Stimulated activated CD4-positive, alpha-beta T cell treated with anti-CD3 and anti-CD28 coated beads, TNF-alpha, amount 100 ng/mL, for 4 hours (primary cell): Measurements from ENCODE around the gene USP36.
"Not testable (repeated sequence)": the region's sequence is repeated elsewhere in the genome, so short reads cannot be mapped to it uniquely, and the experiment has no call there.

Experiments used
- DNase-seq, 3 experiments: peaks; one replicate each; pipeline ENCODE4 v3.0.0-alpha.2; 2020; ENCODE audit warnings: low read depth in 3 of 3

Gene USP36

GRCh38 chr17:78791840-78792709, 48.5 kb downstream of the USP36 start:
- DNase-seq: no peak

DNA sequence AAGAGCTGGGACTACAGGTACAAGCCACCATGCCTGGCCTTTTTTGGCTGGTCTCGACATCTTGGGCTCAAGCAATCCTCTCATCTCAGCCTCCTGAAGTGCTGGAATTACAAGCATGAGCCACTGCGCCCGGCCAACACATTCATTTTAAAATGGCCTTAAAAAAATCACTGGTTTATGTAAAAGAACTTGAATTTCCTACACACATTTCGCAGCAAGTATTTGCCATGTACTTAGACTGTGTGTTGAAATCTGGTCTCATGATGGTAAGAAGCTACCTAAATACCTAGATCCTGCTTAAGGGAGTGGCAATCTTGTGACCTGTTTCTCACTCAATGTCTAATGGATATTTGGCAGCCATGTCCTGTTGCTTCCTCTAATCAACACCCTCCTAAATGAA, 50.1 kb downstream of the USP36 start:
- DNase-seq: no peak

- no peak for DNase-seq
Observed at GRCh38 chr17:78789663-78790181, 50.9 kb downstream of the USP36 start.

GRCh38 chr17:78789149-78789662, 51.4 kb downstream of the USP36 start:
- DNase-seq: no peak

DNA sequence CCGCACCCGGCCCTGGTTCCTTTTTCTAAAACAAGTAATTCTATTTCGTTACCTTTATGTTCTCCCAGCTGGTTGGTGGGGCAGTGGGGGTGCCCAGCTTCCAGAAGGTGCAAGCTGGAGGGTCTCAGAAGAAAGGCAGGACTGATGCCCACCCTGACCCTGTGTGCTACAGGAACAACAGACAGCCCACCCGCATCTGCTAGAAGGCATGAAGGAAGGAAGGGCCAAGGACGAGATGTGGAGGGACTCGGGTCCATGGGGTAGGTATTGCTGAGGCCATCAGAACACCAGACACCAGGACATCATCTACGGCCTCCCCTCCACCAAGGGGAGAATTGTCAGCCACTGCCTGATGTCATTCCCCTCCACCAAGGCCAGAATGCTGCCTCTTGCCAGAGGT, 52.2 kb downstream of the USP36 start:
- DNase-seq: no peak

GRCh38 chr17:78787444-78787843, 53.2 kb downstream of the USP36 start:
- no peak for DNase-seq

DNA sequence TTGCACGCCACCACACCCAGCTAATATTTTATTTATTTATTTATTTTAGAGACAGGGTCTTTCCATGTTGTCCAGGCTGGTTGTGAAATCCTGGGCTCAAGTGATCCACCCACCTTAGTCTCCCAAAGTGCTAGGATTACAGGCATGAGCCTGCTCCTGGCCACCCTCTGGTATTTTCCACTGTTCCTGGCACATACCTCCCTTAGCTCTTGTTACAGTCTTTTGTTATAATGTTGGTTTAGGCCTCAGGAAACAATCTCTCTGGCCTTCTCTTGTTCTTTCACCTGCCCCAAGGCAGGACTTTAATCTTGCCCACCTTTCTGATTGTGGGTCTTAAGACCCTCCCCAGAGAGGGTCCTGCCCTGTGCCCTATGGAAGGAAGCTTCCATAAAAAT, 55.0 kb downstream of the USP36 start:
- no peak for DNase-seq

GRCh38 chr17:78785011-78785662, 55.5 kb downstream of the USP36 start:
- DNase-seq: no peak

GRCh38 chr17:78784352-78784751, 56.3 kb downstream of the USP36 start:
- no peak for DNase-seq

GRCh38 chr17:78783711-78784324, 56.8 kb downstream of the USP36 start:
- no peak for DNase-seq

GRCh38 chr17:78781893-78782304, 58.7 kb downstream of the USP36 start, which contains the start of gene CYTH1:
Gene CYTH1 (minus strand): TSS chr17:78782273. CDS start chr17:78782223, 50 bp downstream.
- DNase-seq: no peak

DNA sequence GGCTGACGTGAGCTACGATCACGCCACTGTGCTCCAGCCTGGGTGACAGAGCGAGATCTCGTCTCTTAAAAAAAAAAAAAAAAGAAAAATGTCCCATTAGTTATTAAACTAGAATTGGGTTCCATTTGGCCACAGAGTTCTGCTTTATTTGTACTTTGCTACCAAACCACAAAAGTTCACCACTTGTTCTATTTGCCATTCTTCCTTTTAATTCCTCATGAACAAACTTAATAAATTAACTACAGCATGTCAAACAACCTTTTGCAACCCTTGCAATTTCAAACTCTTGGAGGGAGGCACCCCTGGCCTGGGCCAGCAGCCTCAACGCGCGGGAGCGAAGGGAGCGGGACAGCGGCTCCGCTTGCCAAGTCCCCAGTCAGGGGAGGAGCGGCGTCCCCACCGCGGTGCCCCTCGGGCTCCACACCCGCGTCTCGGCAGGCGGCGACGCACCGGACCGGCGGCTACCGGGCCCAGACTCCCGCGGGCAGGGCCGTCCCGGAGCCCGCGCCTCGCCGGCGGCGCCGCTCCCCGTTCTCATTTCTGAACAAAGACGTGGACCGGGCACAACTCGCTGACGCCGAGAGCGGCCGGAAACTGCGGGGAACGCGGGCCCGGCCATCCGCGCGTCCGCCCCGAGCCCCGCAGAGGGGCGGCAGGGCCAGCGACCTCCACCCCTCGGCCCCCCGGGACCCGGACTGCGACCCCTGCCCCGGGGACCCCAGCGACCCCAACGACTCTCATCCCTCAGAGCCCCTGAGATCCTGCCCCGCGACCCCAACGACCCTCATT, 59.3 kb downstream of the USP36 start:
- no peak for DNase-seq

DNA sequence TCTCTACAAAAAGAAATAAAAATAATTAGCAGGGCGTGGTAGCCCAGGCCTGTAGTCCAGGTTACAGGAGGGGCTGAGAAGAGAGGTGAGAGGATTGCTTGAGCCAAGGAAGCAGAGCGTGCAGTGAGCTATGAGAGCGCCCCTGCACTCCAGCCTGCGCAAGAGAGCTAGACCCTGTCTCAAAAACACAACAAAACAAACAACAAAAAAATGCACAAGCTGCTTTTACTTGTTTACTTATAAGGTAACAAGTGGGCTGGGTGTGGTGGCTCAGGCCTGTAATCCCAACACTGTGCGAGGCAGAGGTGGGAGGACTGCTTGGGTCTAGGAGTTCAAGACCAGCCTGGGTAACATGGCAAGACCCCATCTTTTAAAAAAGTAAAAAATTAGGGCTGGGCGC, 60.3 kb downstream of the USP36 start:
- no peak for DNase-seq

DNA sequence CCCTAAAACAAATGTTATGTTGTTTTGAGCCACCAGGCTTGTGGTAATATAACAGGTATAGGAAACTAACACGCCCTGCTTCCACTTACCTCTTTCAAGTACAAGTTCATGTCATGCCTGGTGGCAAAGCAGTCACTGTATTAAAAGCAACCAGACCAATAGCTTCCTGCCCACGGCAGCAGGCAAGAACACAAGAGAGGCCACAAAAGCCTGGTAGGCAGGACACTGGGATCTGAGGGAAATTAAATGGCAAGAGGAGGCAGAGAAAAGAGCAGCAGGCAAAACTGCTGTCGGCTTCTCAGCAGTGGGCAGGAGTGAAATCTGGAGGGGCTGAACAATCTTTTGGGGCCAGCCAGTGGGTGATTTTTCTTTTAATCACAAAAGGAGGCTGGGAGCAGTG, 60.8 kb downstream of the USP36 start:
- no peak for DNase-seq

DNA sequence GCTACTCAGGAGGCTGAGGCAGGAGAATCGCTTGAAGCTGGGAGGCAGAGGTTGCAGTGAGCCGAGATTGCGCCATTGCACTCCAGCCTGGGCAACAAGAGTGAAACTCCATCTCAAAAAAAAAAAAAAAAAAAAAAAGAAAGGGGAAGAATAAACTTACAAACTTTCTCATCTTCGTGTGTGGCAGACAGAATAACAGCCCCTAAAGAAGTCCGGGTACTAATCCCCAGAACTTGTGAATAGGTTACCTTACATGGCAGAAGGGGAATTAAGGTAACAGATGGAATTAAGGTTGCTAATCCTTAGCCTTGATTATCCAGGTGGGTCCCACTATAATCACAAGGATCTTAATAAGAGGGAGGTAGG, 61.3 kb downstream of the USP36 start:
- not testable (repeated sequence) for DNase-seq

- no peak for DNase-seq
Observed at GRCh38 chr17:78777881-78778280, 62.7 kb downstream of the USP36 start.

DNA sequence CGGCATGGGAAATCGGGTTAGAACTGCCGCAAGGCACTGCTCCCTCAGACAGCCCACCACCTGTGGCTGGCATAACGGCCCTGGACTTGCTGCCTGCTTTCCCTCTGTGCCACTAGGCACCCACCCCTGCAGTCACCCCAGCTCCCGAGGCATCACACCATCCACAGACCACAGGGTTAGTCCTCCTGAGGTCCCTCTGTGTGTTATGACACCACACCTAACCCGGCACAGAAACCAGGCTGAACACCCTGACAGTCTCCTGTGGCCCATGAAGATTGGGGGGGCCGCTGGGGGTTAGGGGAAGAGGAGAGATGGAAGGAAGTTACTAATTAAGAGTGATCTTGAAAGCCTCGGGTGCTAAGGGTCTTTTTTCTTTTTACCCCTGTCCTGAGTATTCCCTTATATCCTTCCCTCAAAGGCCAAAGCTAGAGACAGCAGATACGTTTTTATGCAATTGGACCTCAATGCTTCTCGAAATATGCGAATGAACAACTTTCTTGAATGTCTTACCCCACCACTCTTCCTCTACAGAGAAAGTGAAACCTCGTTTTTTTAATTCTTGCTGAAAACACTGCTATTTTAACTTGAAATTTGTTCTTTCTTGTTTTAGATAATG, 65.5 kb downstream of the USP36 start:
- DNase-seq: no peak

DNA sequence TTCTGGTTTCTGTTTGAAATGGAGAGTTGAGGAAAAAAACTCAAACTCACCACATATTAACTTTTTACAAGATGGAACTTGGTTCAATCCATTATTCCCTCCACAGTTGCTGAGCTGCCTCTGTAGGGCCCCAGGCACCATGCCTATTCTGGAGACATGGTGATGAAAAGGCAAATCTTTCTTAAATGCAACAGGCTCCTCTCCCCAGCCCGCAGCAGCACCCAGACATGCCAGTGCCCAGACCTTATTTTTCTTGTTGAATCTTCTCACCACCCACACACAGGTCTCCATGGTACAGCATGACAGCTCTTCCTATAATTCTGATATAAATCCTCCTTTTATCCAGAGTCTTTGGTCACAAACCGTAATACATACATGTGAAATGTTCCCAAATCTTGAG, 66.2 kb downstream of the USP36 start:
- DNase-seq: no peak

GRCh38 chr17:78771758-78772382, 68.7 kb downstream of the USP36 start:
- no peak for DNase-seq

- no peak for DNase-seq
Observed at GRCh38 chr17:78769196-78769773, 71.3 kb downstream of the USP36 start.
